IPS-NIHi7 (cell line): ENCODE measurements around the gene DOCK3.
A peak's percentile ranks its signal among the peaks of the same experiment; 100 is the strongest.
"Not testable (repeated sequence)": the region's sequence is repeated elsewhere in the genome, so short reads cannot be mapped to it uniquely, and the experiment has no call there.

Experiments
- DNase-seq: peaks from one replicate; pipeline ENCODE4 v3.0.0; 2012; ENCODE audit warnings: mixed read lengths; ENCODE audit errors: extremely low spot score

The DOCK3 gene

GRCh38 chr3:50687127-50687751, 12.5 kb downstream of the DOCK3 start:
- DNase-seq = no peak

- no peak for DNase-seq
These were observed 13.2 kb downstream of the DOCK3 start for GRCh38 chr3:50687916-50688315.

GRCh38 chr3:50688602-50689001, 13.9 kb downstream of the DOCK3 start:
- DNase-seq = not testable (repeated sequence)

GRCh38 chr3:50689558-50689957, 14.8 kb downstream of the DOCK3 start:
- no peak for DNase-seq

GRCh38 chr3:50695031-50695430, 20.3 kb downstream of the DOCK3 start:
- no peak for DNase-seq

- DNase-seq = no peak
These were observed 21.5 kb downstream of the DOCK3 start for GRCh38 chr3:50696276-50696675.

- no peak for DNase-seq
These were observed 23.5 kb downstream of the DOCK3 start for GRCh38 chr3:50698269-50698668.

GRCh38 chr3:50708620-50709019, 33.9 kb downstream of the DOCK3 start:
- DNase-seq = no peak

GRCh38 chr3:50714946-50715345, 40.2 kb downstream of the DOCK3 start:
- no peak for DNase-seq

- DNase-seq = no peak
These were observed 50.1 kb downstream of the DOCK3 start for GRCh38 chr3:50724831-50725230.

GRCh38 chr3:50734985-50735384, 60.3 kb downstream of the DOCK3 start:
- no peak for DNase-seq

- DNase-seq = no peak
These were observed 62.6 kb downstream of the DOCK3 start for GRCh38 chr3:50737193-50737905.

GRCh38 chr3:50737906-50738598, 63.3 kb downstream of the DOCK3 start:
- DNase-seq = peak; percentile 20

- DNase-seq = no peak
These were observed 68.9 kb downstream of the DOCK3 start for GRCh38 chr3:50743643-50744042.

GRCh38 chr3:50749822-50750221, 75.1 kb downstream of the DOCK3 start:
- peak; percentile 10 for DNase-seq

- no peak for DNase-seq
These were observed 84.3 kb downstream of the DOCK3 start for GRCh38 chr3:50759015-50759414.

- no peak for DNase-seq
These were observed 103.0 kb downstream of the DOCK3 start for GRCh38 chr3:50777680-50778079.

- not testable (repeated sequence) for DNase-seq
These were observed 107.0 kb downstream of the DOCK3 start for GRCh38 chr3:50781766-50782165.

GRCh38 chr3:50786631-50787030, 111.9 kb downstream of the DOCK3 start:
- no peak for DNase-seq

GRCh38 chr3:50790894-50791293, 116.2 kb downstream of the DOCK3 start:
- not testable (repeated sequence) for DNase-seq

GRCh38 chr3:50792568-50792967, 117.8 kb downstream of the DOCK3 start:
- DNase-seq = no peak

- DNase-seq = not testable (repeated sequence)
These were observed 129.1 kb downstream of the DOCK3 start for GRCh38 chr3:50803805-50804204.

- DNase-seq = not testable (repeated sequence)
These were observed 129.6 kb downstream of the DOCK3 start for GRCh38 chr3:50804376-50804775.
